Glomerular endothelial cell (primary cell): ENCODE results near the gene VPS4B. TPM values are rescaled to one million over a fixed set of nuclear protein-coding genes. Genes with fewer than 3 reads are reported as not detected.

Experiments used
- total RNA-seq: library from RNA; depleted of rRNA; stranded (reverse); fragments of >200 nt; gene quantifications from 2 replicates; pipeline ENCODE4 v1.2.3, GENCODE V29; 2015

Gene VPS4B
- total RNA-seq, 1 donor from 2014 or later, result 36.9 TPM

Other genes with a start within 250 kb of the VPS4B start
- gene BCL2, start 102.7 kb downstream of the VPS4B start, total RNA-seq, result 2.2 and 6.0 TPM in 2 replicates
- 37.1 and 57.8 TPM in 2 replicates for gene KDSR, start 55.3 kb downstream of the VPS4B start, total RNA-seq
- not detected in 2 replicates for gene SERPINB5, start 54.5 kb upstream of the VPS4B start, total RNA-seq
- not detected in 2 replicates for gene SERPINB12, start 119.9 kb upstream of the VPS4B start, total RNA-seq
- gene SERPINB13, start 164.9 kb upstream of the VPS4B start, total RNA-seq, result not detected in 2 replicates
- gene SERPINB4, start 221.8 kb upstream of the VPS4B start, total RNA-seq, result not detected in 2 replicates
- gene SERPINB3, start 239.4 kb upstream of the VPS4B start, total RNA-seq, result not detected in 2 replicates